HepG2 (cell line): ENCODE results near the gene LEMD1. TPM values are rescaled to one million over a fixed set of nuclear protein-coding genes. Genes with fewer than 3 reads are reported as not detected.
A peak's percentile ranks its signal among the peaks of the same experiment; 100 is the strongest.

Source experiments
- ATAC-seq: fragments of 200-7000 bp; cut with Tn5 transposase; 3 replicates; pipeline ENCODE4 v1.9.1; 2020; ENCODE audit warnings: mild to moderate bottlenecking, moderate library complexity
- BruUV-seq: library from RNA; stranded (reverse); fragments of 400-500 nt; replicated peaks from 2 replicates; lab custom pipeline; 2021; lab: Mats Ljungman, UMichigan
- CTCF ChIA-PET: fragments of 300-600 bp; formaldehyde crosslinking; extraction: SDS; loops from one replicate; lab custom pipeline; 2021; ENCODE audit warnings: low total read pairs, inconsistent platforms, low intra/inter-chr PET ratio; lab: Yijun Ruan, JAX
- POLR2A ChIA-PET: fragments of 350-600 bp; sonication (Branson Sonifier 250); formaldehyde crosslinking; loops from one replicate; lab custom pipeline; 2020; ENCODE audit warnings: antibody characterized with exemption, inconsistent platforms; lab: Yijun Ruan, JAX
- DNase-seq: peaks from one replicate; pipeline ENCODE4 v3.0.0-alpha.2; 2015; ENCODE audit warnings: low spot score
- FAIRE-seq: peaks from 3 replicates; lab custom pipeline; 2011; peaks lifted over from hg19 to GRCh38; lab: Jason Lieb, UNC
- H2AFZ ChIP-seq: one replicate; pipeline ENCODE4 v1.6.1; 2011; ENCODE audit warnings: low read length, inconsistent platforms
- H3K27ac ChIP-seq: fragments of 300-600 bp; 3 replicates; pipeline ENCODE4 v1.8.0; 2011; ENCODE audit warnings: mixed run types, mild to moderate bottlenecking, mixed read lengths, low read length, inconsistent platforms; ENCODE audit not compliant: insufficient read depth; ENCODE audit errors: extremely low read length
- H3K27me3 ChIP-seq, 2 experiments: fragments of 200-600 bp in 1 of 2; 2 replicates in 1 of 2; 3 replicates in 1 of 2; pipeline versions ENCODE4 v1.6.0 to v1.8.0; 2011; ENCODE audit warnings: low read length in 2 of 2, mild to moderate bottlenecking in 2 of 2, moderate library complexity in 2 of 2, inconsistent platforms in 1 of 2; ENCODE audit not compliant: insufficient read depth in 2 of 2, control insufficient read depth in 1 of 2
- H3K36me3 ChIP-seq, 2 experiments: fragments of 200-600 bp in 1 of 2; replicated peaks in 1 of 2; 2 replicates in 1 of 2; 3 replicates in 1 of 2; pipeline versions ENCODE4 v1.5.1 to v1.8.0; 2011; ENCODE audit warnings: low read length in 2 of 2, inconsistent platforms in 1 of 2; ENCODE audit not compliant: insufficient read depth in 2 of 2, control insufficient read depth in 1 of 2
- H3K4me1 ChIP-seq: 2 replicates; pipeline ENCODE4 v1.5.1; 2012; ENCODE audit warnings: low read length, inconsistent platforms; ENCODE audit not compliant: insufficient read depth
- H3K4me2 ChIP-seq: 2 replicates; pipeline ENCODE4 v1.6.0; 2011; ENCODE audit warnings: low read depth, low read length, inconsistent platforms
- H3K4me3 ChIP-seq, 3 experiments: fragments of 200-600 bp in 1 of 3; sonication (generic), shearing (Covaris generic) in 1 of 3; replicated peaks in 1 of 3; 2 replicates each; pipeline ENCODE4 v1.5.1; 2011 to 2016; ENCODE audit warnings: low read length in 3 of 3, inconsistent platforms in 2 of 3, low read depth in 2 of 3, mild to moderate bottlenecking in 2 of 3, control low read depth in 1 of 3, mixed read lengths in 1 of 3; ENCODE audit not compliant: insufficient read depth in 1 of 3
- H3K79me2 ChIP-seq: one replicate; pipeline ENCODE4 v1.6.1; 2011; ENCODE audit warnings: low read length, inconsistent platforms; ENCODE audit not compliant: insufficient read depth
- H3K9ac ChIP-seq: 2 replicates; pipeline ENCODE4 v1.6.0; 2011; ENCODE audit warnings: mild to moderate bottlenecking, low read depth, low read length, inconsistent platforms; ENCODE audit not compliant: insufficient read depth
- H3K9me3 ChIP-seq: 2 replicates; pipeline ENCODE4 v1.5.1; 2012; ENCODE audit warnings: mild to moderate bottlenecking, low read length
- H4K20me1 ChIP-seq: 2 replicates; pipeline ENCODE4 v1.6.0; 2011; ENCODE audit warnings: inconsistent platforms, mild to moderate bottlenecking, low read length, moderate library complexity; ENCODE audit not compliant: insufficient read depth
- ASH2L ChIP-seq: fragments of 300-600, 200-600 bp; sonication (generic); IDR thresholded peaks from 2 replicates; pipeline ENCODE4 v1.7.0; 2017; ENCODE audit warnings: low read depth, mild to moderate bottlenecking, moderate library complexity, mixed read lengths, low read length; ENCODE audit not compliant: insufficient read length
- ELF4 ChIP-seq: sonication (generic); formaldehyde crosslinking; IDR thresholded peaks from 2 replicates; pipeline ENCODE4 v1.5.0; 2020; ENCODE audit warnings: missing genetic modification reagents, mild to moderate bottlenecking, moderate library complexity, borderline replicate concordance
- GLI4 ChIP-seq: sonication (generic); formaldehyde crosslinking; IDR thresholded peaks from 2 replicates; pipeline ENCODE4 v1.5.1; 2020; ENCODE audit warnings: missing genetic modification reagents, mild to moderate bottlenecking, moderate library complexity, borderline replicate concordance
- MTF2 ChIP-seq: sonication (generic); formaldehyde crosslinking; IDR thresholded peaks from 2 replicates; pipeline ENCODE4 v1.5.0; 2020; ENCODE audit warnings: missing genetic modification reagents, borderline replicate concordance
- RXRB ChIP-seq: IDR thresholded peaks from 2 replicates; pipeline ENCODE4 v1.6.1; 2016; ENCODE audit warnings: borderline replicate concordance, missing genetic modification reagents, missing compliant biosample characterization
- SAFB2 ChIP-seq: sonication (generic); formaldehyde crosslinking; IDR thresholded peaks from 2 replicates; pipeline ENCODE4 v1.5.1; 2020; ENCODE audit warnings: missing genetic modification reagents, low read depth, mild to moderate bottlenecking, borderline replicate concordance
- ZBTB38 ChIP-seq: sonication (generic); formaldehyde crosslinking; IDR thresholded peaks from 2 replicates; pipeline ENCODE4 v1.5.1; 2020; ENCODE audit warnings: mild to moderate bottlenecking, missing genetic modification reagents
- ZFX ChIP-seq: sonication (generic); formaldehyde crosslinking; IDR thresholded peaks from 2 replicates; pipeline ENCODE4 v1.4.0; 2020; ENCODE audit warnings: mild to moderate bottlenecking, low read depth, missing genetic modification reagents, moderate library complexity
- ZNF607 ChIP-seq: sonication (generic); formaldehyde crosslinking; IDR thresholded peaks from 2 replicates; pipeline ENCODE4 v1.5.1; 2020; ENCODE audit warnings: missing genetic modification reagents, mild to moderate bottlenecking, borderline replicate concordance
- ZNF891 ChIP-seq: sonication (generic); formaldehyde crosslinking; IDR thresholded peaks from 2 replicates; pipeline ENCODE4 v1.5.0; 2020; ENCODE audit warnings: mild to moderate bottlenecking, missing genetic modification reagents
- ZSCAN12 ChIP-seq: sonication (generic); formaldehyde crosslinking; IDR thresholded peaks from 2 replicates; pipeline ENCODE4 v1.9.0; 2021; ENCODE audit warnings: mild to moderate bottlenecking, missing genetic modification reagents
- WGBS: methylation state at CpG from one replicate; pipeline ENCODE4 v1.1.6; 2017; ENCODE audit warnings: low lambda C conversion rate; 5-methylcytosine and 5-hydroxymethylcytosine counted together
- in situ Hi-C: cut with HindIII; loops from 2 replicates; pipeline ENCODE4 v1.10.0; 2017; ENCODE audit warnings: low pct_unique_long_range_greater_than_20kb; ENCODE audit not compliant: extremely low pct_ligation_motif_present
- intact Hi-C: fragments of 100-400 bp; cut with micrococcal nuclease; formaldehyde crosslinking; loops from one replicate; pipeline ENCODE4 v1.10.0; 2022; ENCODE audit not compliant: unreplicated experiment
- polyA plus RNA-seq, 8 experiments: library from polyadenylated mRNA; depleted of rRNA in 3 of 8; stranded (reverse) in 7 of 8; unstranded in 1 of 8; fragments of >200 nt; fragmentation: Illumina TruSeq in 4 of 8; extraction: Trizol in 4 of 8; gene quantifications; 2 replicates each; pipeline versions ENCODE4 v1.2.1 to v1.2.3, GENCODE V29; 2011 to 2016; ENCODE audit warnings: low read depth in 4 of 8, missing spikeins in 1 of 8, mixed read lengths in 1 of 8; ENCODE audit not compliant: insufficient read depth in 1 of 8
- total RNA-seq, 5 experiments: library from RNA; depleted of rRNA; stranded (reverse); fragments of >200 nt; fragmentation: Illumina TruSeq; extraction: Trizol; gene quantifications; 2 replicates each; pipeline ENCODE4 v1.2.3, GENCODE V29; 2016; ENCODE audit warnings: low read depth in 1 of 5
- TF ChIP-seq, protein P1 (sequence below): sonication (generic); formaldehyde crosslinking; IDR thresholded peaks from 2 replicates; pipeline ENCODE4 v1.5.0; 2020; ENCODE audit warnings: missing genetic modification reagents
- TF ChIP-seq, protein P2 (sequence below): sonication (generic); formaldehyde crosslinking; IDR thresholded peaks from 2 replicates; pipeline ENCODE4 v1.4.0; 2020; ENCODE audit warnings: missing genetic modification reagents
- TF ChIP-seq, protein P3 (sequence below): sonication (generic); formaldehyde crosslinking; IDR thresholded peaks from 2 replicates; pipeline ENCODE4 v1.4.0; 2020; ENCODE audit warnings: missing genetic modification reagents

Gene LEMD1
- total and polyA plus RNA-seq, 2 of the 13 experiments (the other 11 are each of a cell fraction or from before 2014, with no cell fraction given), result 1.4 to 2.3 TPM

DNA sequence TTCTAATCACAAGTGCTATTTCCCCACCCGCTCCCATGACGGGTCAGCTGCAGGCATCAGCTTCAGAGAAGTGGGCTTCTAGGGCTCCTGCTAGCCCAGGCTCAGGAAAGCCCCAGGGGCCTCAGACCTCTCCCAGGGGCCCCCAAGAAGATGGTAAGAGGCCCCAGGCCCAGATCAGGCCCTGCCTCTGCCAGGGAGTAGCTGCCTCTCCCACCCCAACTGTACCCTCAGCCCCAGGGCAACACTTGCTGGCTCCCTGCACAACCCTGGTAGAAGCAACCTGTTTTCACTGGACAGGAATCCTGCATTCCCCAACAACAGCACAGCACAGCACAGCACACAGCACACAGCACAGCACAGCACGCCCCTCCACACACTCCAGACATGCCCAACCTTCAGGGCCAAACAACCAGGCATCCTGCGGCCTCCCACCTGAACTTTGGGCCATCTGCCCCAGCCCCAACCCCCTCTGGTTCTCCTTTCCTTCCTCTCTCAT lies 27.4 kb upstream of the LEMD1 start:
- in situ Hi-C loops, result no loop called here
- Histone ChIP-seq H3K27ac (peak overlapping the region; percentile 89), H3K36me3 (no peaks in the 10 kb centered on the region; a peak in 1 of 5 replicates), H3K9me3 (no peaks in the 10 kb centered on the region), H4K20me1 (0 out of 2 replicates have a peak, but pooled peaks cover 3% of the 10 kb centered on the region), H3K4me3 (peak overlapping the region; percentile 68 to 81 (median 71)), H3K4me1 (peaks cover 68% of the 10 kb centered on the region), H2AFZ (no peak overlapping the region), H3K79me2 (peaks cover 24% of the 10 kb centered on the region), H3K9ac (peak overlapping the region; percentile 85), H3K4me2 (peak overlapping the region; percentile 95), H3K27me3 (peaks cover 0 to 18% of the 10 kb centered on the region in 2 experiments; a peak in 2 of 5 replicates)
- ATAC-seq (peak; percentile 59), DNase-seq (no peak), FAIRE-seq (peak; percentile 40)
- BruUV-seq, result TSS peak; percentile 39
- POLR2A ChIA-PET, result interaction anchor here (0.8 to 6.2 kb wide), 13 partner anchors 9 to 183 kb away, joined by 3 to 95 read pairs (median 5); partner anchors contain the start of gene ELK4
- intact Hi-C loops, result no loop called here
- CTCF ChIA-PET, result interaction anchor here (1.7 kb wide), 1 partner anchor 11 kb away, joined by 4 read pairs; no protein-coding TSS in a partner anchor
- WGBS, result 0% methylated on average over 3 of the region's 4 CpGs
- TF ChIP-seq, protein P1, sequence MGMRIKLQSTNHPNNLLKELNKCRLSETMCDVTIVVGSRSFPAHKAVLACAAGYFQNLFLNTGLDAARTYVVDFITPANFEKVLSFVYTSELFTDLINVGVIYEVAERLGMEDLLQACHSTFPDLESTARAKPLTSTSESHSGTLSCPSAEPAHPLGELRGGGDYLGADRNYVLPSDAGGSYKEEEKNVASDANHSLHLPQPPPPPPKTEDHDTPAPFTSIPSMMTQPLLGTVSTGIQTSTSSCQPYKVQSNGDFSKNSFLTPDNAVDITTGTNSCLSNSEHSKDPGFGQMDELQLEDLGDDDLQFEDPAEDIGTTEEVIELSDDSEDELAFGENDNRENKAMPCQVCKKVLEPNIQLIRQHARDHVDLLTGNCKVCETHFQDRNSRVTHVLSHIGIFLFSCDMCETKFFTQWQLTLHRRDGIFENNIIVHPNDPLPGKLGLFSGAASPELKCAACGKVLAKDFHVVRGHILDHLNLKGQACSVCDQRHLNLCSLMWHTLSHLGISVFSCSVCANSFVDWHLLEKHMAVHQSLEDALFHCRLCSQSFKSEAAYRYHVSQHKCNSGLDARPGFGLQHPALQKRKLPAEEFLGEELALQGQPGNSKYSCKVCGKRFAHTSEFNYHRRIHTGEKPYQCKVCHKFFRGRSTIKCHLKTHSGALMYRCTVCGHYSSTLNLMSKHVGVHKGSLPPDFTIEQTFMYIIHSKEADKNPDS (CRISPR knock-in tag), result no peak
- peak; percentile 63; the same call in 1 of the 2 replicates for TF ChIP-seq ZNF891 (CRISPR knock-in tag)
- peak; percentile 72 for TF ChIP-seq ZFX (CRISPR knock-in tag)
- TF ChIP-seq ZNF607 (CRISPR knock-in tag), result 0 out of 2 replicates have a peak, but pooled peaks have one; percentile 62
- TF ChIP-seq, protein P2, sequence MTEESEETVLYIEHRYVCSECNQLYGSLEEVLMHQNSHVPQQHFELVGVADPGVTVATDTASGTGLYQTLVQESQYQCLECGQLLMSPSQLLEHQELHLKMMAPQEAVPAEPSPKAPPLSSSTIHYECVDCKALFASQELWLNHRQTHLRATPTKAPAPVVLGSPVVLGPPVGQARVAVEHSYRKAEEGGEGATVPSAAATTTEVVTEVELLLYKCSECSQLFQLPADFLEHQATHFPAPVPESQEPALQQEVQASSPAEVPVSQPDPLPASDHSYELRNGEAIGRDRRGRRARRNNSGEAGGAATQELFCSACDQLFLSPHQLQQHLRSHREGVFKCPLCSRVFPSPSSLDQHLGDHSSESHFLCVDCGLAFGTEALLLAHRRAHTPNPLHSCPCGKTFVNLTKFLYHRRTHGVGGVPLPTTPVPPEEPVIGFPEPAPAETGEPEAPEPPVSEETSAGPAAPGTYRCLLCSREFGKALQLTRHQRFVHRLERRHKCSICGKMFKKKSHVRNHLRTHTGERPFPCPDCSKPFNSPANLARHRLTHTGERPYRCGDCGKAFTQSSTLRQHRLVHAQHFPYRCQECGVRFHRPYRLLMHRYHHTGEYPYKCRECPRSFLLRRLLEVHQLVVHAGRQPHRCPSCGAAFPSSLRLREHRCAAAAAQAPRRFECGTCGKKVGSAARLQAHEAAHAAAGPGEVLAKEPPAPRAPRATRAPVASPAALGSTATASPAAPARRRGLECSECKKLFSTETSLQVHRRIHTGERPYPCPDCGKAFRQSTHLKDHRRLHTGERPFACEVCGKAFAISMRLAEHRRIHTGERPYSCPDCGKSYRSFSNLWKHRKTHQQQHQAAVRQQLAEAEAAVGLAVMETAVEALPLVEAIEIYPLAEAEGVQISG, result peak; percentile 14; the same call in 1 of the 2 replicates
- TF ChIP-seq, protein P3, sequence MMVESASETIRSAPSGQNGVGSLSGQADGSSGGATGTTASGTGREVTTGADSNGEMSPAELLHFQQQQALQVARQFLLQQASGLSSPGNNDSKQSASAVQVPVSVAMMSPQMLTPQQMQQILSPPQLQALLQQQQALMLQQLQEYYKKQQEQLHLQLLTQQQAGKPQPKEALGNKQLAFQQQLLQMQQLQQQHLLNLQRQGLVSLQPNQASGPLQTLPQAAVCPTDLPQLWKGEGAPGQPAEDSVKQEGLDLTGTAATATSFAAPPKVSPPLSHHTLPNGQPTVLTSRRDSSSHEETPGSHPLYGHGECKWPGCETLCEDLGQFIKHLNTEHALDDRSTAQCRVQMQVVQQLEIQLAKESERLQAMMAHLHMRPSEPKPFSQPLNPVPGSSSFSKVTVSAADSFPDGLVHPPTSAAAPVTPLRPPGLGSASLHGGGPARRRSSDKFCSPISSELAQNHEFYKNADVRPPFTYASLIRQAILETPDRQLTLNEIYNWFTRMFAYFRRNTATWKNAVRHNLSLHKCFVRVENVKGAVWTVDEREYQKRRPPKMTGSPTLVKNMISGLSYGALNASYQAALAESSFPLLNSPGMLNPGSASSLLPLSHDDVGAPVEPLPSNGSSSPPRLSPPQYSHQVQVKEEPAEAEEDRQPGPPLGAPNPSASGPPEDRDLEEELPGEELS, result peak; percentile 40; the same call in 1 of the 2 replicates
- TF ChIP-seq GLI4 (CRISPR knock-in tag), result 0 out of 2 replicates have a peak, but pooled peaks have one; percentile 45
- 0 out of 2 replicates have a peak, but pooled peaks have one; percentile 15 for TF ChIP-seq ZBTB38
- TF ChIP-seq SAFB2 (CRISPR knock-in tag), result peak; percentile 49; the same call in 1 of the 2 replicates
- TF ChIP-seq RXRB (CRISPR knock-in tag), result no peak
- no peak for TF ChIP-seq ZSCAN12
- TF ChIP-seq ASH2L, result peak; percentile 6
- 0 out of 2 replicates have a peak, but pooled peaks have one; percentile 14 for TF ChIP-seq ELF4 (CRISPR knock-in tag)
- TF ChIP-seq MTF2, result peak; percentile 21; the same call in 1 of the 2 replicates
